Activated CD4-positive, alpha-beta memory T cell treated with anti-CD3 and anti-CD28 coated beads for 36 hours (primary cell): ENCODE results near the gene CD151. TPM values are rescaled to one million over a fixed set of nuclear protein-coding genes. Genes with fewer than 3 reads are reported as not detected.
A peak's percentile ranks its signal among the peaks of the same experiment; 100 is the strongest.

ENCODE experiments used
- CTCF ChIA-PET: fragments of 350-600 bp; sonication (Branson Sonifier 250); formaldehyde crosslinking; loops from one replicate; lab custom pipeline; 2021; ENCODE audit warnings: antibody characterized with exemption, inconsistent platforms; lab: Charles Lee
- POLR2A ChIA-PET: fragments of 350-600 bp; sonication (Branson Sonifier 250); formaldehyde crosslinking; loops from one replicate; lab custom pipeline; 2021; ENCODE audit warnings: antibody characterized with exemption; lab: Charles Lee
- DNase-seq: peaks from one replicate; pipeline ENCODE4 v3.0.0-alpha.2; 2020
- H3K27ac Mint-ChIP-seq: one replicate; pipeline ENCODE4 v1.8.0; 2021; ENCODE audit warnings: mixed read lengths
- H3K27me3 Mint-ChIP-seq: one replicate; pipeline ENCODE4 v1.8.0; 2021; ENCODE audit warnings: mixed read lengths
- H3K36me3 Mint-ChIP-seq: one replicate; pipeline ENCODE4 v1.8.0; 2021; ENCODE audit warnings: mixed read lengths
- H3K4me1 Mint-ChIP-seq: one replicate; pipeline ENCODE4 v1.8.0; 2021; ENCODE audit warnings: low read depth, mixed read lengths
- H3K4me3 Mint-ChIP-seq: one replicate; pipeline ENCODE4 v1.8.0; 2021; ENCODE audit warnings: mild to moderate bottlenecking, mixed read lengths
- H3K9me3 Mint-ChIP-seq: one replicate; pipeline ENCODE4 v1.8.0; 2021; ENCODE audit warnings: mixed read lengths
- intact Hi-C: fragments of 100-400 bp; cut with micrococcal nuclease; formaldehyde crosslinking; loops from one replicate; pipeline ENCODE4 v1.15.1; 2023
- total RNA-seq, 2 experiments: library from RNA; stranded (reverse); gene quantifications; one replicate each; pipeline ENCODE4 v1.2.3, GENCODE V29; 2021

CD151 gene
- total RNA-seq, 2 experiments from 2014 or later: 40.2 to 40.9 TPM

GRCh38 chr11:819129-819931 is 13.4 kb upstream of the CD151 start:
- no peaks in the 10 kb centered on the region for H3K9me3 Mint-ChIP-seq
- peak overlapping the region; percentile 58 for H3K27ac Mint-ChIP-seq
- H3K27me3 Mint-ChIP-seq: no peaks in the 10 kb centered on the region
- intact Hi-C loops: loop anchor here (1.0 kb wide), 1 partner anchor 10 kb away; the partner anchor contains the start of gene RPLP2
- peak; percentile 92 for DNase-seq
- peak overlapping the region; percentile 79 for H3K4me3 Mint-ChIP-seq
- ChIA-PET CTCF (interaction anchor here (0.6 to 1.0 kb wide), 3 partner anchors 11 to 106 kb away, joined by 3 to 4 read pairs (median 3); partner anchors contain the start of gene PIDD1), POLR2A (interaction anchor here (1.0 to 2.6 kb wide), 6 partner anchors 8 to 56 kb away, joined by 3 to 14 read pairs (median 4); partner anchors contain the start of genes CD151 and RPLP2)
- H3K36me3 Mint-ChIP-seq: peaks cover 9% of the 10 kb centered on the region
- peaks cover 14% of the 10 kb centered on the region for H3K4me1 Mint-ChIP-seq

GRCh38 chr11:819943-820649 is 12.7 kb upstream of the CD151 start:
- Mint-ChIP-seq H3K4me3 (peak overlapping the region; percentile 79), H3K4me1 (peaks cover 14% of the 10 kb centered on the region), H3K36me3 (peaks cover 14% of the 10 kb centered on the region), H3K9me3 (no peaks in the 10 kb centered on the region), H3K27ac (peak overlapping the region; percentile 51), H3K27me3 (no peaks in the 10 kb centered on the region)
- ChIA-PET POLR2A (interaction anchor here (1.0 to 2.6 kb wide), 3 partner anchors 8 to 13 kb away, joined by 3 to 14 read pairs (median 7); partner anchors contain the start of genes CD151 and RPLP2), CTCF (no interaction called here)
- intact Hi-C loops: loop anchor here (1.0 kb wide), 3 partner anchors 10 to 23 kb away; partner anchors contain the start of gene RPLP2
- peak; percentile 94 for DNase-seq

GRCh38 chr11:820655-821511 is 11.9 kb upstream of the CD151 start:
- Mint-ChIP-seq H3K36me3 (peaks cover 18% of the 10 kb centered on the region), H3K27ac (peak overlapping the region; percentile 38), H3K27me3 (no peaks in the 10 kb centered on the region), H3K4me1 (peaks cover 14% of the 10 kb centered on the region), H3K9me3 (no peaks in the 10 kb centered on the region), H3K4me3 (peak overlapping the region; percentile 79)
- POLR2A ChIA-PET: interaction anchor here (1.0 to 2.6 kb wide), 3 partner anchors 9 to 12 kb away, joined by 3 to 14 read pairs (median 7); partner anchors contain the start of genes CD151 and RPLP2
- intact Hi-C loops: loop anchor here (1.0 kb wide), 2 partner anchors 9 to 24 kb away; no protein-coding TSS in a partner anchor
- CTCF ChIA-PET: no interaction called here
- no peak for DNase-seq

- Mint-ChIP-seq H3K27me3 (no peaks in the 10 kb centered on the region), H3K27ac (no peak overlapping the region), H3K4me1 (peaks cover 18% of the 10 kb centered on the region), H3K36me3 (peaks cover 15% of the 10 kb centered on the region), H3K9me3 (no peaks in the 10 kb centered on the region), H3K4me3 (peak overlapping the region; percentile 12)
- DNase-seq: no peak
- POLR2A ChIA-PET: interaction anchor here (1.8 kb wide), 1 partner anchor 10 kb away, joined by 5 read pairs; no protein-coding TSS in a partner anchor
- CTCF ChIA-PET: no interaction called here
- intact Hi-C loops: no loop called here
These were observed 11.0 kb upstream of the CD151 start for GRCh38 chr11:821512-822371.

- Mint-ChIP-seq H3K36me3 (peaks cover 15% of the 10 kb centered on the region), H3K27me3 (peaks cover 13% of the 10 kb centered on the region), H3K27ac (no peak overlapping the region), H3K4me3 (no peak overlapping the region), H3K9me3 (no peaks in the 10 kb centered on the region), H3K4me1 (peaks cover 20% of the 10 kb centered on the region)
- CTCF ChIA-PET: no interaction called here
- POLR2A ChIA-PET: interaction anchor here (1.1 to 1.8 kb wide), 2 partner anchors 7 to 12 kb away, joined by 3 to 5 read pairs; no protein-coding TSS in a partner anchor
- no peak for DNase-seq
- intact Hi-C loops: no loop called here
These were observed 9.1 kb upstream of the CD151 start for GRCh38 chr11:823441-824291.

- H3K9me3 Mint-ChIP-seq: no peaks in the 10 kb centered on the region
- peaks cover 15% of the 10 kb centered on the region for H3K36me3 Mint-ChIP-seq
- ChIA-PET CTCF (no interaction called here), POLR2A (no interaction called here)
- intact Hi-C loops: no loop called here
- H3K4me3 Mint-ChIP-seq: no peak overlapping the region
- peaks cover 19% of the 10 kb centered on the region for H3K27me3 Mint-ChIP-seq
- no peak for DNase-seq
- peaks cover 26% of the 10 kb centered on the region for H3K4me1 Mint-ChIP-seq
- H3K27ac Mint-ChIP-seq: no peak overlapping the region
These were observed 8.4 kb upstream of the CD151 start for GRCh38 chr11:824292-824880.

- Mint-ChIP-seq H3K4me1 (peaks cover 26% of the 10 kb centered on the region), H3K4me3 (no peak overlapping the region), H3K27me3 (peaks cover 24% of the 10 kb centered on the region), H3K27ac (no peak overlapping the region), H3K36me3 (peaks cover 15% of the 10 kb centered on the region), H3K9me3 (no peaks in the 10 kb centered on the region)
- intact Hi-C loops: no loop called here
- DNase-seq: no peak
- ChIA-PET POLR2A (no interaction called here), CTCF (no interaction called here)
These were observed 7.8 kb upstream of the CD151 start for GRCh38 chr11:824942-825341.

GRCh38 chr11:825366-826226 is 7.2 kb upstream of the CD151 start:
- no peak for DNase-seq
- CTCF ChIA-PET: no interaction called here
- POLR2A ChIA-PET: interaction anchor here (1.9 kb wide), 1 partner anchor 11 kb away, joined by 4 read pairs; no protein-coding TSS in a partner anchor
- peaks cover 24% of the 10 kb centered on the region for H3K27me3 Mint-ChIP-seq
- no peak overlapping the region for H3K27ac Mint-ChIP-seq
- H3K9me3 Mint-ChIP-seq: no peaks in the 10 kb centered on the region
- intact Hi-C loops: no loop called here
- H3K36me3 Mint-ChIP-seq: peaks cover 15% of the 10 kb centered on the region
- H3K4me3 Mint-ChIP-seq: no peak overlapping the region
- H3K4me1 Mint-ChIP-seq: peaks cover 25% of the 10 kb centered on the region

- ChIA-PET CTCF (no interaction called here), POLR2A (interaction anchor here (1.9 kb wide), 1 partner anchor 10 kb away, joined by 4 read pairs; no protein-coding TSS in a partner anchor)
- peaks cover 26% of the 10 kb centered on the region for H3K27me3 Mint-ChIP-seq
- H3K9me3 Mint-ChIP-seq: no peaks in the 10 kb centered on the region
- no peak overlapping the region for H3K27ac Mint-ChIP-seq
- H3K4me1 Mint-ChIP-seq: peaks cover 19% of the 10 kb centered on the region
- no peak for DNase-seq
- intact Hi-C loops: no loop called here
- peaks cover 15% of the 10 kb centered on the region for H3K36me3 Mint-ChIP-seq
- peak overlapping the region; percentile 57 for H3K4me3 Mint-ChIP-seq
These were observed 6.5 kb upstream of the CD151 start for GRCh38 chr11:826227-826621.
